HG03521 (cell line): ENCODE results near the gene ATF1.
"Not testable (repeated sequence)": the region's sequence is repeated elsewhere in the genome, so short reads cannot be mapped to it uniquely, and the experiment has no call there.

Experiments
- ATAC-seq: cut with Tn5 transposase; IDR thresholded peaks from one replicate; pipeline ENCODE4 v1.9.1; 2021; ENCODE audit warnings: mild to moderate bottlenecking, moderate library complexity; ENCODE audit not compliant: unreplicated experiment

Gene ATF1

GRCh38 chr12:50751948-50752721 lies 11.8 kb upstream of the ATF1 start:
- no peak for ATAC-seq

GRCh38 chr12:50753232-50753769 lies 10.6 kb upstream of the ATF1 start:
- no peak for ATAC-seq

- peak; percentile 47 for ATAC-seq
These were observed 589 bp downstream of the ATF1 start for GRCh38 chr12:50764286-50765094.

- ATAC-seq = no peak
These were observed 1.4 kb downstream of the ATF1 start for GRCh38 chr12:50765095-50765911.

GRCh38 chr12:50768391-50768790 lies 4.5 kb downstream of the ATF1 start:
- no peak for ATAC-seq

GRCh38 chr12:50768813-50769212 lies 4.9 kb downstream of the ATF1 start:
- ATAC-seq = not testable (repeated sequence)

- no peak for ATAC-seq
These were observed 7.5 kb downstream of the ATF1 start for GRCh38 chr12:50771409-50771808.

GRCh38 chr12:50772470-50772869 lies 8.6 kb downstream of the ATF1 start:
- ATAC-seq = no peak

- ATAC-seq = no peak
These were observed 9.0 kb downstream of the ATF1 start for GRCh38 chr12:50772877-50773276.

- no peak for ATAC-seq
These were observed 11.3 kb downstream of the ATF1 start for GRCh38 chr12:50775251-50775650.

- no peak for ATAC-seq
These were observed 13.1 kb downstream of the ATF1 start for GRCh38 chr12:50776749-50777728.

- ATAC-seq = no peak
These were observed 15.0 kb downstream of the ATF1 start for GRCh38 chr12:50778663-50779590.

- ATAC-seq = no peak
These were observed 16.1 kb downstream of the ATF1 start for GRCh38 chr12:50780013-50780412.

- ATAC-seq = no peak
These were observed 20.6 kb downstream of the ATF1 start for GRCh38 chr12:50784501-50784900.

GRCh38 chr12:50785406-50786001 lies 21.6 kb downstream of the ATF1 start:
- no peak for ATAC-seq

GRCh38 chr12:50786498-50787231 lies 22.8 kb downstream of the ATF1 start:
- ATAC-seq = no peak

- ATAC-seq = no peak
These were observed 23.7 kb downstream of the ATF1 start for GRCh38 chr12:50787618-50788017.

- no peak for ATAC-seq
These were observed 24.7 kb downstream of the ATF1 start for GRCh38 chr12:50788561-50788960.
